ENCODE results near the gene UMAD1. TPM values are rescaled to one million over a fixed set of nuclear protein-coding genes. Genes with fewer than 3 reads are reported as not detected.

Gene UMAD1
- total RNA-seq, 1 experiment from 2014 or later: 15.6 TPM

GRCh38 chr7:7768977-7769709 lies 128.6 kb downstream of the UMAD1 start:
- H3K9me3 ChIP-seq (replicated peaks): no peaks in the 10 kb centered on the region
- 0 out of 2 replicates have a peak, but pooled peaks cover 5% of the 10 kb centered on the region for H3K4me1 ChIP-seq
- H3K4me3 ChIP-seq: no peak overlapping the region
- H3K36me3 ChIP-seq: no peaks in the 10 kb centered on the region
- H3K27me3 ChIP-seq: no peaks in the 10 kb centered on the region
- no peak overlapping the region for H3K27ac ChIP-seq
- no peak for DNase-seq

DNA sequence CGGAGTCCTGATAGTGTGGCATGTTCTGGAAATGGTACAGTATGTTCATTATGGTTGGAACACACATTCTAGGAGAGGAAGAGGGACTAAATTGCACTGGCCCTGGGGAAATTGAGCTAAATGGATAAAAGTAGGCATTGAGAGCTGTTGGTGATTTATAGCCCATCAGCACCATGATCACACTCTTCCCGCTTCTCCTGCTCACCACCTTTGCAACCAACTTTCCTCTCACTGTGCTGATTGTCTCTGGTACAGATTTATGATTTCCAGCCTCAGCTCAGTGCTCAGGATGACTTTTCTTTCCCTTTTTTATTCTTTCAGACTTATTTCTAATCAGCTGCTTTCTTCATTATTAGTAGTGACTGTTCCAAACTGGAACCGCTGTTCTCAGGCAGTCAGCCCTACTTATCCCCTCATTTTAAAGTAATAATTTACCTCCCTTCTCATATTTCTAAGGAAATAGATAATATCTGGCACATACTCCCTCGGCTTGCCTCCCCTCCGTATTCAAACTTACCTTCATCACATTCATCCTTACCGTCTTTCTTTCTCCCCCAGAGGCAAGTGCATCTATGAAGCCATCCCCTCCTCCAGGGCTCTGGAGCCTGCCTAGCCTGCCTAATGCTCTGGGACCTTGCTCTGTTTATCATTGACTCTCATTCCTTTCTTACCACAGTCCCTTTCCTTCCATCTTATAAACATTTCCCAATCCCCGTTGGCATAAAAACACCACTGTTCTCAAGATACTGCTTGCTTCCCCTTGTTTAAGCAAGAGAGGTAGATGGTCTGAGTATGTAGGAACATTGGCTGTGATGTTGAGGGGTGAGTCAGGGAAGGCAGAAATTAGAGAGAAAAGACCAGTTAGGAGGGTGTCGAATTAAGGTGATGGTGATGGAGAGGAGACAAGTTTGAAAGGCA lies 129.4 kb downstream of the UMAD1 start:
- Histone ChIP-seq H3K27me3 (no peaks in the 10 kb centered on the region), H3K36me3 (no peaks in the 10 kb centered on the region), H3K4me1 (0 out of 2 replicates have a peak, but pooled peaks cover 5% of the 10 kb centered on the region), H3K4me3 (no peak overlapping the region), H3K27ac (no peak overlapping the region), H3K9me3 (replicated peaks) (no peaks in the 10 kb centered on the region)
- DNase-seq: no peak

DNA sequence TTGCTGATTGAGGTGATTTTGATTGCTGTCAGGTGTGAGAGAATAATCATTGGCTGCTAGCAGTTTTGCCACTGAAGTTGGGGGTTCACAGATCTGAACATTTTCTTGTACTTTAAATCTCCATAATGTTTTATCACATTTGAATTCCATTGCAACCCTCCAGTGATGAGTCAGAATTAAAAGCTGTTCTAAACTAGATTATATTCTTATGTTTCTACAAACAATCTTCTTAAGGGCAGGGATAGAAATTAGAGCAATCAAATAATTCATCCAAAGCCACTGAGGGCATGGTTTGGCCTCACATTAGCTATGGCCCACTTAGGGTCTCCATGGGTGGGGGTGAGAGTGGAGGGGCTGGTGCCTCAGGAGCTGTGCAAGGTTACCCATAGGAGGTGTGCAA lies 130.9 kb downstream of the UMAD1 start:
- H3K36me3 ChIP-seq: no peaks in the 10 kb centered on the region
- H3K27me3 ChIP-seq: no peaks in the 10 kb centered on the region
- H3K4me3 ChIP-seq: no peak overlapping the region
- H3K27ac ChIP-seq: no peak overlapping the region
- no peaks in the 10 kb centered on the region for H3K9me3 ChIP-seq (replicated peaks)
- H3K4me1 ChIP-seq: 0 out of 2 replicates have a peak, but pooled peaks cover 5% of the 10 kb centered on the region
- no peak for DNase-seq

DNA sequence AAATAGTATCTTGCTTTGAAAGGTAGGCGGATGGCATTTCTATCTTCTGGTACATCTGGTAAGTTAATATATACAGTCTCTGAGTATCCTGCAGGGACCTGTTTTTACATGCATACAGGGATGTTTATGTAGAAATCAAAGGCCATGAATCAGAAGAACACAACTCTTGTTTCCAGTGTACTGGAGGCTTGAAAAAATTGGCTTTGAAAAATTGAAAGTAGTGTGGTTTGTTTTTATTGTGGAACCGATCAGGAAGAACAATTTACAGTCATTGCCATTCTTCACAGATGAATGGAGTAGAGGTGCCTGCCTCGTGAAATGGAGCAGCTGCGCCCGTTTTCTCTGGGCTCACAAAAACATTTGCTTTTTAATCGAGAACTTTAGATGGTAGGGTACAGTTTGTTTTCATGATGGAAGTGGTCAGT lies 131.9 kb downstream of the UMAD1 start:
- H3K4me1 ChIP-seq: 0 out of 2 replicates have a peak, but pooled peaks cover 5% of the 10 kb centered on the region
- H3K9me3 ChIP-seq (replicated peaks): no peaks in the 10 kb centered on the region
- peak overlapping the region; percentile 16; the same call in 1 of the 2 replicates for H3K27ac ChIP-seq
- H3K36me3 ChIP-seq: no peaks in the 10 kb centered on the region
- H3K4me3 ChIP-seq: peak overlapping the region; percentile 33
- H3K27me3 ChIP-seq: no peaks in the 10 kb centered on the region
- peak; percentile 27 to 65 for DNase-seq

- Histone ChIP-seq H3K27me3 (no peaks in the 10 kb centered on the region), H3K4me1 (0 out of 2 replicates have a peak, but pooled peaks cover 5% of the 10 kb centered on the region), H3K36me3 (no peaks in the 10 kb centered on the region), H3K9me3 (replicated peaks) (no peaks in the 10 kb centered on the region), H3K27ac (no peak overlapping the region), H3K4me3 (no peak overlapping the region)
- no peak for DNase-seq
Observed at GRCh38 chr7:7773334-7774309, 133.1 kb downstream of the UMAD1 start.

DNA sequence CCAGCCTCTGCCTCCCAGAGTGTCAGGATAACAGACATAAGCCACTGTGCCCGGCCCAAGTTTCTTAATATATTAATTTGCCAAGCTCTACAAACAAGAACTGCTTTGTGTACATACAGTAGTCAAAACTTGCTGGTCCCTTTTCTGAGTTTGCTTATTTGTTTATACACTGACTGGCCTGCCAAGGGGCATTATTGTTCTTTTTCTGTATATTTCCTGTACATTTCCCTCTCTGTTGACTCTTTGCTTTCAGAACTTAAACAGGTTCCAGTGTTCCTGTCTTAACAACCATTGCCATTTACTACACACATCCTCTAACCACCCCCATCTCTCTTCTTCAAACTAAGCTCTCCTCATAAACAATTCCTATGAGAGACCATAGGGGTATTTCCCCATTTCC lies 139.3 kb downstream of the UMAD1 start:
- H3K36me3 ChIP-seq: no peaks in the 10 kb centered on the region
- H3K27me3 ChIP-seq: no peaks in the 10 kb centered on the region
- DNase-seq: no peak
- H3K4me3 ChIP-seq: no peak overlapping the region
- H3K4me1 ChIP-seq: no peaks in the 10 kb centered on the region
- H3K27ac ChIP-seq: no peak overlapping the region
- no peaks in the 10 kb centered on the region for H3K9me3 ChIP-seq (replicated peaks)

DNA sequence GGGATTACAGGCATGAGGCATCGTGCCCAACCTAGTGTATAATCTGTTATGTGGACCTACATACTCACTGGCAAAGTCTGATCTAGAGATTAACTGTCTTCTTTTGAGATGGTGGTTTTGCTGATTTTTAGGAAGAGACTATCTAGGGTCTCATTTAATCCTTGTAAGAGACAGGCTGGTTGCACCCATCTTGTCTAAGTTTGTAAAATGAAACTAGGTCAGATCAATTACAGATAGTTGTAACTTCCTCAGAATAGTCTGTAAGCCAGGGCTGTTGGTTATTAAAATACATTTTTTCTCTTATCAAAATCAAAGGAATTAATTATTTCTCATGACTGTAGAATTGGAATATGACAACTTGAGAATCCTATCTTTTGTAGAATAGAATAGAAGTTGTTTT lies 142.4 kb downstream of the UMAD1 start:
- Histone ChIP-seq H3K4me3 (no peak overlapping the region), H3K9me3 (replicated peaks) (no peaks in the 10 kb centered on the region), H3K27ac (no peak overlapping the region), H3K4me1 (no peaks in the 10 kb centered on the region), H3K36me3 (no peaks in the 10 kb centered on the region), H3K27me3 (no peaks in the 10 kb centered on the region)
- DNase-seq: no peak

- Histone ChIP-seq H3K9me3 (replicated peaks) (no peaks in the 10 kb centered on the region), H3K4me1 (no peaks in the 10 kb centered on the region), H3K27ac (no peak overlapping the region), H3K27me3 (no peaks in the 10 kb centered on the region), H3K36me3 (no peaks in the 10 kb centered on the region), H3K4me3 (no peak overlapping the region)
- no peak for DNase-seq
Observed at GRCh38 chr7:7785344-7785973, 144.9 kb downstream of the UMAD1 start.

DNA sequence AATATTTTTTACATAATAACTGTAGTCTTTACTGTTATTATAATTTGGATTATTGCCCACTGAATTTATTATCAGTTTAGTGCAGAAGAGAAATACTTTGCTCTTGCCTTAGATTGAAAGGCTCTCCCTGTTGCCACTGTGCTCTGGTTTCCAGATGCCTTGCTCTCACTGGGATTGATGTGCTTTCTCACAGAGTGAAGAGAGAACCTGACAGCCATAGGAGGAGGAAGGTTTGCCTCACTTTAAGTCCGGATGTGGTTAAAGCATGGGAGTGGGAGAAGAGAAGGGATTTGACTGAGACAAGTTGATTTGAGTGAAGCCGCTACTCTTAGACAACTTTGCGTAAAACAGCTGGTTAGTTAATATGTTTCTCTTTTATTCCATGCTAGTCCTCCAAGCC lies 146.0 kb downstream of the UMAD1 start:
- Histone ChIP-seq H3K27ac (no peak overlapping the region), H3K9me3 (replicated peaks) (no peaks in the 10 kb centered on the region), H3K27me3 (no peaks in the 10 kb centered on the region), H3K4me1 (no peaks in the 10 kb centered on the region), H3K36me3 (no peaks in the 10 kb centered on the region), H3K4me3 (no peak overlapping the region)
- DNase-seq: no peak

DNA sequence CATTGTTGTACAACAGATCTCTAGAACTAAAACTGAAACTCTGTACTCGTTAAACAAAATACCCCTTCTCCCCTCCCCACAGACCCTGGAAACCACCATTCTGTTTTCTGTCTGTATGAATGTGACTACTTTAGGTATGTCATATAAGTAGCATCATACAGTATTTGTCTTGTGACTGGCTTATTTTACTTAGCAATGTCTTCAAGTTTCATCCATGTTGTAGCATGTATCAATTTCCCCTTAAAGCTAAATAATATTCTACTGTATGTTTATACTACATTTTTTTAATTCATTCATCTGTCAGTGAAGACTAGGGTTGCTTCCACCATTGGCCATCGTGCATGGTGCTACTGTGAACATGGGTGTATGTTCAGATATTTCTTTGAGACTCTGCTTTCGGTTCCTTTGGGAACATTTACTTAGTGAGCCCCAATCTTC lies 149.0 kb downstream of the UMAD1 start:
- Histone ChIP-seq H3K27me3 (no peaks in the 10 kb centered on the region), H3K4me3 (no peak overlapping the region), H3K27ac (no peak overlapping the region), H3K36me3 (no peaks in the 10 kb centered on the region), H3K9me3 (replicated peaks) (no peaks in the 10 kb centered on the region), H3K4me1 (no peaks in the 10 kb centered on the region)
- DNase-seq: no peak

GRCh38 chr7:7790041-7790741 lies 149.6 kb downstream of the UMAD1 start:
- no peak for DNase-seq
- H3K9me3 ChIP-seq (replicated peaks): no peaks in the 10 kb centered on the region

DNA sequence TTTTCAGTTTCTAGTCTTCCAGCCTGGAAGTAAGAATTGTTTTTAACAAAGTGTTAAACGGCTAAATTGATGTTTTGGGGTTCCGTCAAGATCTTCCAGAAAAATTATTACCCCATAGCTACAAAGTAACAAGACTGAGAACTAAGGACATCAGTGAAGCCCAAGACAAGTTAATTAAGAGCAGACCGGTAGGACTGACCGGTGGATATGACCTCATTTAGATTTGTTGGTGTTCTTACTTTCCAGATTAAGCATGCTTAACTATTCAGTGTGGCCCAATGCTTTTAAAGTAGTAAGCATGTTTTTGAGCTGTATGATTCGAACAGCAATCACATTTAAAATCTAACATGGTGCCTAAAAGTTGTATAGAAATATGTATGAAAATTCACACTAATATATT lies 151.0 kb downstream of the UMAD1 start:
- Histone ChIP-seq H3K36me3 (no peaks in the 10 kb centered on the region), H3K4me1 (no peaks in the 10 kb centered on the region), H3K27ac (no peak overlapping the region), H3K27me3 (no peaks in the 10 kb centered on the region), H3K4me3 (no peak overlapping the region), H3K9me3 (replicated peaks) (no peaks in the 10 kb centered on the region)
- DNase-seq: no peak

More at GRCh38 chr7:7790041-7790741, 149.6 kb downstream of the UMAD1 start:
- H3K27ac ChIP-seq: no peak overlapping the region
- no peak overlapping the region for H3K4me3 ChIP-seq
- H3K36me3 ChIP-seq: no peaks in the 10 kb centered on the region
- no peaks in the 10 kb centered on the region for H3K4me1 ChIP-seq
- H3K27me3 ChIP-seq: no peaks in the 10 kb centered on the region

- Histone ChIP-seq H3K4me1 (no peaks in the 10 kb centered on the region), H3K27ac (no peak overlapping the region), H3K27me3 (no peaks in the 10 kb centered on the region), H3K36me3 (no peaks in the 10 kb centered on the region), H3K9me3 (replicated peaks) (no peaks in the 10 kb centered on the region), H3K4me3 (no peak overlapping the region)
- no peak for DNase-seq
Observed at GRCh38 chr7:7792056-7792455, 151.5 kb downstream of the UMAD1 start.
